ENCODE results near the gene TM4SF20. TPM values are rescaled to one million over a fixed set of nuclear protein-coding genes. Genes with fewer than 3 reads are reported as not detected.
A peak's percentile ranks its signal among the peaks of the same experiment; 100 is the strongest.

TM4SF20 gene
- total RNA-seq (2014; rRNA removed; shearing (Covaris generic)): not detected in 2 replicates

GRCh38 chr2:227379095-227379494, at the start of gene TM4SF20:
Gene TM4SF20, minus strand, starts transcription at chr2:227379306. Its CDS starts 38 bp downstream, at chr2:227379268.
- Histone ChIP-seq H3K27ac (no peak within 1 kb of the TSS), H3K36me3 (no peaks in the 10 kb centered on the region), H3K4me1 (replicated peaks) (no peaks in the 10 kb centered on the region; the same call in 1 of the 2 replicates), H3K27me3 (replicated peaks) (no peaks in the 10 kb centered on the region), H3K4me3 (no peak within 1 kb of the TSS), H3K9me3 (replicated peaks) (no peaks in the 10 kb centered on the region)
- DNase-seq (ENCODE audit: low read depth in 1 of 2, low spot score in 2 of 2): no peak

DNA sequence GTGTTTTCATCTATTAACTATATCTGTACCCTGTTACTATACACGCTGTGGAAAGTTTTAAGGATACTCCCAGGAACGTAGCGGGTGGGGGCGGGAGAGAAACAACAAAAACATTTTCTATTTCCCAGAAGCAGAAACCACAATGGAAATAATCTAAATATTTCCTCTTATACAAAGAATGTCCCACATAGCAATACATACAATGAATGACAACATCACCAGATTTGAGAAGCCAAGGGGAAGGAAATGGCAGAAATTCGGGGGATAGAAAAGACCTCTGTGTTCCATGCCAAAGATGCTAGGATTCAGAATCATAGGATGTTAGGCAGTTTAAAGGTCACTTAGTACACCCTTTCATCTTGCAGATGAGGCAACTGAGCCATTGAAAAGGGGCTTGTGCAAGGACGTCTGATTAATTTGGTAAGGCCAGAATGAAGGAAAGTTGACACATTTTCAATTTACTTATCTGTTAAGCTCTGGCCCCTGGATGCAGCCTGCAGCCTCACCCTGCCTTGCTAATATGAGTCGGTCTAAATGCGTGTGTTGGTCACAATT, 49.7 kb upstream of the TM4SF20 start:
- Histone ChIP-seq H3K36me3 (no peaks in the 10 kb centered on the region), H3K4me3 (no peak overlapping the region), H3K27me3 (replicated peaks) (no peaks in the 10 kb centered on the region), H3K4me1 (replicated peaks) (peaks cover 11% of the 10 kb centered on the region), H3K9me3 (replicated peaks) (peaks cover 7% of the 10 kb centered on the region; the same call in 1 of the 2 replicates), H3K27ac (peak overlapping the region; percentile 42)
- peak in 1 of 2 experiments; percentile 38 for DNase-seq (ENCODE audit: low read depth in 1 of 2, low spot score in 2 of 2)

DNA sequence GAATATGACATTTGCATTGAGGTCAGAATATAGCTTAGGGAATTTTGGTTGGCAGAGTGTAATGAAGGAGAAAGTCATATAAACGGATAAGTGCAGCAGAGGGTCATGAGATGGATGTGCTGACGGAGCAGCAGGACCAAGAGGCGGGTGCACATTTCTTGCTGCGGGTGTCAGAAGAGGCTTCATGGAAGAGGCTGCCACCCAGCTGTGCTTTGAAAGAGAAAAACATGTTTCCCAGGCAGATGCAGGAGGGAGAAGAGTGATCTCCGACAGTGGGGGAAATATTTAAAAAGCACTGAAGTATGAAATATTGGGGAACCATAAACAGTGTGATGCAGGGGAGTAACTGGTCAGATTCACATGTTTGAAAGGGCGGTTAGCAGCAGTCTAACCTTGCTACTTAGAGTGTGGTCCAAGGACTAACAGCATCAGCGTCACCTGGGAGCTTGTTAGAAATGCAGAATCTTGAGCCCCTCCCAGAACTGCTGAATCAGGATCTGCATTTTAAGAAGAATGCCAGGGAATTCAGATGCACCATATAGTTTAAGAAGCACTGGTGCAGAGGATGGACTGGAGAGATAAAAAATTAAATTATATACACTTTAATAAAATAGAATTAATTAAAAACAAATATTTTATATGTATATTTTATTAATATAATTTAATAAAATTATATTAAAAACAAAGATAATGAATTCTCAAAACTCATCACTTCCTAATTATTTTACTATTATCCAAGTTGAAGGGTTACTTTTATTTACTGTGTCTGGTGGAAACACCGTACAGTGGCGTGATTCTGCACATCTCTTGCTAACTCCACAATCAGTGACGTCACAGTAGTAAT, 44.8 kb upstream of the TM4SF20 start:
- no peak overlapping the region for H3K27ac ChIP-seq
- DNase-seq (ENCODE audit: low read depth in 1 of 2, low spot score in 2 of 2): no peak
- no peaks in the 10 kb centered on the region for H3K27me3 ChIP-seq (replicated peaks)
- H3K36me3 ChIP-seq: no peaks in the 10 kb centered on the region
- H3K4me1 ChIP-seq (replicated peaks): peaks cover 6% of the 10 kb centered on the region
- no peaks in the 10 kb centered on the region for H3K9me3 ChIP-seq (replicated peaks)
- no peak overlapping the region for H3K4me3 ChIP-seq

- H3K4me1 ChIP-seq (replicated peaks): peaks cover 6% of the 10 kb centered on the region
- no peaks in the 10 kb centered on the region for H3K9me3 ChIP-seq (replicated peaks)
- no peaks in the 10 kb centered on the region for H3K36me3 ChIP-seq
- no peaks in the 10 kb centered on the region for H3K27me3 ChIP-seq (replicated peaks)
- no peak overlapping the region for H3K4me3 ChIP-seq
- DNase-seq (ENCODE audit: low read depth in 1 of 2, low spot score in 2 of 2): no peak
- no peak overlapping the region for H3K27ac ChIP-seq
These were observed 41.3 kb upstream of the TM4SF20 start for GRCh38 chr2:227420087-227421052.

GRCh38 chr2:227416701-227417100, 37.6 kb upstream of the TM4SF20 start:
- Histone ChIP-seq H3K4me3 (no peak overlapping the region), H3K27ac (no peak overlapping the region), H3K27me3 (replicated peaks) (no peaks in the 10 kb centered on the region)

DNA sequence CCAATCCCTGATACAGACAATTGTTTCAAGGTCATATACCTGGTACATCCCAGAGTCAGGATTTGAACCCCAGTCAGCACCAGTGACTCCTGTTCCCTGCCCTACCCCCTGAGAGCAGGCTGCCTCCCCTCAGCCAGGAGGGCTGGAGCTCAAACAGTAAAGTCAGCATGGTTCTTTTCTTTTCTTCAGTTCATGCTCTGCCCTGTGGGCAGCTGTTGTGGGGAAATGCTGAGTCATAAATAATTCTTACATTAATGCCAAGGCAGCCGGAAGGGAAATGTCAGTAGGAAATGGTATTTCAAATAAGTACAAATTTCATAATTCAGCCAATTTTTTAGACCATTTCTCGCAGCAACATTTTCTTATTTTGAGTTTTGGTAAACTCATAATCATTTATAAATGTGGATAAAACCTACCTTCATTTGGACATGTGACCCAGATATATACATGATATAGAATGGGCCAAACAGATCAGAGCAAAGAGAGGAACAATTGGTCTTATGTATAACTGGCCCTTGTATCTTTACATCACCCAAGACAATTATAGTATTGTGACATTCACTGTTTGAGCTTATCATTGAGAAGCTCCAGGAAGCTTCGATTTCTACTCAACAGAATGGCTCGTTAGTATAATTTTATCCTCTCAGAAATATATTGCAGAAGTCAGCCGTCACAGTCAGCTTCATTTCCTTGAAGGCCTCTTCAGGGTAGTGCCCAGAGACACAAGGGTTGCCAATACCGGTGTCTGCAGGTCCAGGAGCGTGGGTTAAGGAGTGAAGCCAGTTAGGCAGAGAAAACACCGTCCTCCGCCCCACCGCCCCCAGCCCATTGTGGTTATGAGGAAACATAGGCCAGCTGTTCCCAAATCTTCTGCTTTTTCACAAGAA, 36.7 kb upstream of the TM4SF20 start:
- Histone ChIP-seq H3K36me3 (no peaks in the 10 kb centered on the region), H3K27me3 (replicated peaks) (no peaks in the 10 kb centered on the region), H3K9me3 (replicated peaks) (no peaks in the 10 kb centered on the region), H3K4me3 (no peak overlapping the region), H3K4me1 (replicated peaks) (peaks cover 19% of the 10 kb centered on the region), H3K27ac (no peak overlapping the region)
- DNase-seq (ENCODE audit: low read depth in 1 of 2, low spot score in 2 of 2): peak in 1 of 2 experiments; percentile 38

More at GRCh38 chr2:227416701-227417100, 37.6 kb upstream of the TM4SF20 start:
- no peak for DNase-seq (ENCODE audit: low read depth in 1 of 2, low spot score in 2 of 2)
- Histone ChIP-seq H3K36me3 (no peaks in the 10 kb centered on the region), H3K9me3 (replicated peaks) (no peaks in the 10 kb centered on the region), H3K4me1 (replicated peaks) (peaks cover 19% of the 10 kb centered on the region)

- no peaks in the 10 kb centered on the region for H3K9me3 ChIP-seq (replicated peaks)
- H3K4me3 ChIP-seq: no peak overlapping the region
- H3K4me1 ChIP-seq (replicated peaks): peaks cover 19% of the 10 kb centered on the region
- DNase-seq (ENCODE audit: low read depth in 1 of 2, low spot score in 2 of 2): no peak
- no peaks in the 10 kb centered on the region for H3K36me3 ChIP-seq
- H3K27ac ChIP-seq: no peak overlapping the region
- H3K27me3 ChIP-seq (replicated peaks): no peaks in the 10 kb centered on the region
These were observed 35.7 kb upstream of the TM4SF20 start for GRCh38 chr2:227414846-227415245.

- H3K9me3 ChIP-seq (replicated peaks): no peaks in the 10 kb centered on the region
- no peak overlapping the region for H3K27ac ChIP-seq
- no peaks in the 10 kb centered on the region for H3K27me3 ChIP-seq (replicated peaks)
- peaks cover 19% of the 10 kb centered on the region for H3K4me1 ChIP-seq (replicated peaks)
- DNase-seq (ENCODE audit: low read depth in 1 of 2, low spot score in 2 of 2): no peak
- no peak overlapping the region for H3K4me3 ChIP-seq
- H3K36me3 ChIP-seq: no peaks in the 10 kb centered on the region
These were observed 34.3 kb upstream of the TM4SF20 start for GRCh38 chr2:227413371-227413770.

GRCh38 chr2:227412877-227413276, 33.8 kb upstream of the TM4SF20 start:
- H3K27me3 ChIP-seq (replicated peaks): no peaks in the 10 kb centered on the region
- H3K27ac ChIP-seq: no peak overlapping the region
- H3K36me3 ChIP-seq: no peaks in the 10 kb centered on the region
- H3K9me3 ChIP-seq (replicated peaks): no peaks in the 10 kb centered on the region
- DNase-seq (ENCODE audit: low read depth in 1 of 2, low spot score in 2 of 2): no peak
- no peak overlapping the region for H3K4me3 ChIP-seq
- H3K4me1 ChIP-seq (replicated peaks): peaks cover 19% of the 10 kb centered on the region

- Histone ChIP-seq H3K9me3 (replicated peaks) (no peaks in the 10 kb centered on the region), H3K36me3 (no peaks in the 10 kb centered on the region), H3K4me1 (replicated peaks) (peaks cover 24% of the 10 kb centered on the region), H3K27me3 (replicated peaks) (no peaks in the 10 kb centered on the region), H3K4me3 (no peak overlapping the region), H3K27ac (no peak overlapping the region)
- DNase-seq (ENCODE audit: low read depth in 1 of 2, low spot score in 2 of 2): peak in 1 of 2 experiments; percentile 16
These were observed 32.9 kb upstream of the TM4SF20 start for GRCh38 chr2:227411990-227412350.

DNA sequence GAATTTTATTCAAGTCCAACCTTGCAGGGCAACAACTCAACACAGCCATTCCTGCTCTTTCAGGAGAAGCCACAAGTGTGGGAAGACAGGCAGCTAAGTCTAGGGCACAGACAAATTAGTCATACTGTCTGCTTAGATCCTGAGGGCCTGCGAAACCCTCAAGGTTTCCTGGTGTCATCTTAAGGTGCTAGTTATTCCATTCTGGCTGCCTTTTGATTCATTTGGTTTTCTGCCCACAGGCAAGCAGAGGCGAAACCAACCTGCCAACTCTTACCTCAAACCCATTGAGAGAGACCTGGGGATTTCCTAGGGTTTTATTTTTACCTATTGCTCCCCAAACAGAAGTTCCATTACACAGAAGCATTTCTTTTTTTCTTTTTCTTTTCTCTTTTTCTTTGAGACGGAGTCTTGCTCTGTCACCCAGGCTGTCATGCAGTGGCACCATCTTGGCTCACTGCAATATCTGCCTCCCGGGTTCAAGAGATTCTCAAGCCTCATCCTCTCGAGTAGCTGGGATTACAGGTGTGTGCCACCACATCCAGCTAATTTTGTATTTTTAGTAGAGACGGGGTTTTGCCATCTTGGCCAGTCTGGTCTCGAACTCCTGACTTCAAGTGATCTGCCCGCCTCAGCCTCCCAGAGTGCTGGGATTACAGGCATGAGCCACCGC, 32.3 kb upstream of the TM4SF20 start:
- H3K27ac ChIP-seq: no peak overlapping the region
- H3K4me1 ChIP-seq (replicated peaks): peaks cover 29% of the 10 kb centered on the region
- no peaks in the 10 kb centered on the region for H3K36me3 ChIP-seq
- no peak overlapping the region for H3K4me3 ChIP-seq
- no peaks in the 10 kb centered on the region for H3K9me3 ChIP-seq (replicated peaks)
- DNase-seq (ENCODE audit: low read depth in 1 of 2, low spot score in 2 of 2): no peak
- no peaks in the 10 kb centered on the region for H3K27me3 ChIP-seq (replicated peaks)

DNA sequence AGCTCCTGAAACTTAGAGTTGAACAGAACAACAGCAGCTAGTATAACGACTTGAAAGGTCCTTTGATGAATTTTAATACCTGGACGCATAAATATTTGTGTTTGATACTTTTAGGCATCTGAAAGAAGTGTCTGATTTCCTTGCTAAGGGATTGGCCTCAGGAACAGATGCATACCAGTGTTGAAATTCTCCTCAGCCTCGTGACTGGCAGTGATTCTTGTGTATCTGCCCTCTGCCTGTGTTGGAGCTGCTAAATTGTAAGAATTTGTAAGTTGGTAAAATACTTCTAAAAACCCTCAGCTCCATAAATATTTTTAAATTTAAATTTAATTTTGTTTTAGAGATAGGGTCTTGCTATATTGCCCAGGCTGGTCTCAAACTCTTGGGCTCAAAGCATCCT, 31.1 kb upstream of the TM4SF20 start:
- Histone ChIP-seq H3K4me1 (replicated peaks) (peaks cover 26% of the 10 kb centered on the region), H3K27ac (no peak overlapping the region), H3K27me3 (replicated peaks) (no peaks in the 10 kb centered on the region), H3K9me3 (replicated peaks) (no peaks in the 10 kb centered on the region), H3K4me3 (no peak overlapping the region), H3K36me3 (no peaks in the 10 kb centered on the region)
- DNase-seq (ENCODE audit: low read depth in 1 of 2, low spot score in 2 of 2): no peak
